Tibial nerve (tissue), 4 donors: ENCODE results near the gene PRXL2C.
A peak's percentile ranks its signal among the peaks of the same experiment; 100 is the strongest.

Experiments used
- CTCF ChIP-seq, 5 experiments: fragments of 200-600 bp in 3 of 5; fragments of 450-650 bp in 2 of 5; sonication (generic) in 3 of 5; IDR thresholded peaks; one replicate each; pipeline ENCODE4 v1.5.1; 2016 to 2019; ENCODE audit warnings: antibody characterized with exemption in 5 of 5, mild to moderate bottlenecking in 3 of 5, moderate library complexity in 2 of 5
- EP300 ChIP-seq, 2 donors: sonication (generic); formaldehyde crosslinking; IDR thresholded peaks; one replicate each; pipeline ENCODE4 v1.6.1; 2017; ENCODE audit warnings: antibody characterized with exemption in 2 of 2, mild to moderate bottlenecking in 1 of 2
- POLR2A ChIP-seq, 2 donors: fragments of 450-650 bp; IDR thresholded peaks; one replicate each; pipeline ENCODE4 v1.6.1; 2017; ENCODE audit warnings: antibody characterized with exemption in 2 of 2, mild to moderate bottlenecking in 2 of 2, moderate library complexity in 2 of 2

- TF ChIP-seq CTCF (IDR thresholded peaks at IDR 0.05) = no peak
- TF ChIP-seq POLR2A (IDR thresholded peaks at IDR 0.05) = no peak
- TF ChIP-seq EP300 (IDR thresholded peaks at IDR 0.05) = peak in 1 of 2 donors; percentile 8
Measured at GRCh38 chr9:96603305-96604003, 51.7 kb downstream of the PRXL2C start.
